Transverse colon (tissue), 4 donors: ENCODE measurements around the gene MBOAT2. TPM values are rescaled to one million over a fixed set of nuclear protein-coding genes. Genes with fewer than 3 reads are reported as not detected.

ENCODE experiments used
- DNase-seq: peaks from one replicate; pipeline ENCODE4 v3.0.0-alpha.2; 2019
- H3K27ac ChIP-seq, 4 donors: fragments of 200-600 bp; sonication (generic); 2 replicates each; pipeline ENCODE4 v1.5.1; 2016 to 2018; ENCODE audit warnings: inconsistent platforms in 4 of 4
- H3K27me3 ChIP-seq: fragments of 200-600 bp; sonication (generic); 2 replicates; pipeline ENCODE4 v1.5.1; 2017; ENCODE audit warnings: inconsistent platforms
- H3K36me3 ChIP-seq, 4 donors: fragments of 200-600 bp; sonication (generic); 2 replicates each; pipeline ENCODE4 v1.5.1; 2017 to 2019; ENCODE audit warnings: inconsistent platforms in 4 of 4
- H3K4me1 ChIP-seq, 4 donors: fragments of 200-600 bp; sonication (generic); 2 replicates each; pipeline ENCODE4 v1.5.1; 2017 to 2020; ENCODE audit warnings: inconsistent platforms in 4 of 4
- H3K4me3 ChIP-seq, 4 donors: fragments of 200-600 bp; sonication (generic); 1 replicate in 1 of 4; 2 replicates in 3 of 4; pipeline versions ENCODE4 v1.5.1 to v1.6.1; 2017 to 2019; ENCODE audit warnings: inconsistent platforms in 4 of 4
- H3K9me3 ChIP-seq, 2 donors: fragments of 200-600 bp; sonication (generic); 2 replicates each; pipeline ENCODE4 v1.5.1; 2017 to 2019; ENCODE audit warnings: inconsistent platforms in 2 of 2
- CTCF ChIP-seq, 5 experiments: fragments of 200-600 bp in 3 of 5; fragments of 450-650 bp in 2 of 5; sonication (generic) in 3 of 5; IDR thresholded peaks; 1 replicate in 2 of 5; 2 replicates in 3 of 5; pipeline ENCODE4 v1.5.1; 2016 to 2017; ENCODE audit warnings: antibody characterized with exemption in 5 of 5, inconsistent platforms in 3 of 5, mild to moderate bottlenecking in 2 of 5, moderate library complexity in 1 of 5
- EP300 ChIP-seq: sonication (generic); formaldehyde crosslinking; IDR thresholded peaks from one replicate; pipeline ENCODE4 v1.6.1; 2017; ENCODE audit warnings: antibody characterized with exemption, low read depth
- POLR2A ChIP-seq: fragments of 450-650 bp; IDR thresholded peaks from one replicate; pipeline ENCODE4 v1.6.1; 2016; ENCODE audit warnings: antibody characterized with exemption, mild to moderate bottlenecking, moderate library complexity
- POLR2AphosphoS5 ChIP-seq, 3 donors: sonication (generic); formaldehyde crosslinking; IDR thresholded peaks; one replicate each; pipeline ENCODE4 v1.6.1; 2016; ENCODE audit warnings: antibody characterized with exemption in 3 of 3
- whole genome bisulfite sequencing, 2 donors: methylation state at CpG; one replicate each; pipeline ENCODE4 v1.1.5; 2018; ENCODE audit warnings: low coverage in 1 of 2; 5-methylcytosine and 5-hydroxymethylcytosine counted together
- in situ Hi-C, 4 donors: fragments of 200-750 bp; cut with MboI; loops; one replicate each; pipeline versions ENCODE4 v1.15.0 to v1.15.1; 2017; ENCODE audit warnings: low sequenced_read_pairs in 3 of 4, low pct_ligation_motif_present in 1 of 4, low pct_unique_long_range_greater_than_20kb in 1 of 4
- intact Hi-C: fragments of 100-400 bp; cut with DNase I; formaldehyde crosslinking; loops from one replicate; pipeline ENCODE4 v1.15.1; 2023; ENCODE audit warnings: low total_unique reads
- total RNA-seq, 4 donors: library from RNA; depleted of rRNA; stranded (reverse); fragments of >200 nt; gene quantifications; one replicate each; pipeline ENCODE4 v1.1.0, GENCODE V29; 2016

MBOAT2 gene
- total RNA-seq, 4 donors from 2014 or later: 10.0 to 132 (median 89.2) TPM

GRCh38 chr2:9004338-9005204, 1.1 kb upstream of the MBOAT2 start:
- intact Hi-C loops: no loop called here
- peak overlapping the region; percentile 80 to 93 (median 84) for H3K27ac ChIP-seq
- H3K4me1 ChIP-seq: peaks cover 0 to 36% (median 21%) of the 10 kb centered on the region in 4 donors
- WGBS, 2 donors: 27 to 75% methylated on average over 4 to 25 of the region's 25 CpGs
- H3K4me3 ChIP-seq: peak overlapping the region; percentile 66 to 91 (median 81)
- in situ Hi-C loops: no loop called here
- H3K27me3 ChIP-seq: no peaks in the 10 kb centered on the region
- TF ChIP-seq POLR2A (no peak), EP300 (no peak), CTCF (IDR thresholded peaks at IDR 0.05) (no peak), POLR2AphosphoS5 (IDR thresholded peaks at IDR 0.05) (no peak)
- DNase-seq: no peak
- no peaks in the 10 kb centered on the region for H3K36me3 ChIP-seq
- H3K9me3 ChIP-seq: no peaks in the 10 kb centered on the region

- in situ Hi-C loops (no loop called here), intact Hi-C loops (no loop called here)
- no peak for TF ChIP-seq POLR2AphosphoS5 (IDR thresholded peaks at IDR 0.05)
- no peak for TF ChIP-seq CTCF (IDR thresholded peaks at IDR 0.05)
- TF ChIP-seq POLR2A: no peak
- no peak for TF ChIP-seq EP300
- Histone ChIP-seq H3K4me3 (peak overlapping the region; percentile 56 to 91 (median 81)), H3K36me3 (no peaks in the 10 kb centered on the region), H3K27me3 (no peaks in the 10 kb centered on the region), H3K27ac (peak overlapping the region; percentile 80 to 93 (median 84)), H3K4me1 (peaks cover 0 to 46% (median 25%) of the 10 kb centered on the region in 4 donors), H3K9me3 (no peaks in the 10 kb centered on the region)
- no peak for DNase-seq
- 17% methylated on average over 2 of the region's 25 CpGs; no CpG with 5 or more reads in 1 of the 2 donors for WGBS, 2 donors
Observed at GRCh38 chr2:9003366-9003615, 193 bp downstream of the MBOAT2 start.

- Histone ChIP-seq H3K36me3 (no peaks in the 10 kb centered on the region), H3K27me3 (no peaks in the 10 kb centered on the region), H3K27ac (peak overlapping the region; percentile 80 to 93 (median 84)), H3K4me1 (peaks cover 0 to 51% (median 26%) of the 10 kb centered on the region in 4 donors), H3K9me3 (no peaks in the 10 kb centered on the region), H3K4me3 (peak overlapping the region; percentile 56 to 91 (median 81))
- TF ChIP-seq POLR2AphosphoS5 (IDR thresholded peaks at IDR 0.05) (no peak), CTCF (IDR thresholded peaks at IDR 0.05) (no peak), EP300 (no peak), POLR2A (no peak)
- in situ Hi-C loops (no loop called here), intact Hi-C loops (no loop called here)
- peak; percentile 23 for DNase-seq
- 0 to 3% methylated on average over 3 to 38 of the region's 44 CpGs for WGBS, 2 donors
Observed at GRCh38 chr2:9002637-9003365, 683 bp downstream of the MBOAT2 start.

GRCh38 chr2:9002313-9002636, 1.2 kb downstream of the MBOAT2 start:
- Histone ChIP-seq H3K9me3 (no peaks in the 10 kb centered on the region), H3K4me3 (peak overlapping the region in 3 of 4 donors; percentile 72 to 91 (median 90)), H3K36me3 (no peaks in the 10 kb centered on the region), H3K4me1 (peaks cover 0 to 57% (median 30%) of the 10 kb centered on the region in 4 donors), H3K27me3 (no peaks in the 10 kb centered on the region), H3K27ac (peak overlapping the region; percentile 80 to 93 (median 84))
- intact Hi-C loops: no loop called here
- in situ Hi-C loops: no loop called here
- TF ChIP-seq EP300: no peak
- no peak for TF ChIP-seq POLR2A
- no peak for TF ChIP-seq POLR2AphosphoS5 (IDR thresholded peaks at IDR 0.05)
- WGBS, 2 donors: 47 to 61% methylated on average over 5 to 7 of the region's 7 CpGs
- DNase-seq: no peak
